AG04450 (cell line): ENCODE data around the gene ZNF445. TPM values are rescaled to one million over a fixed set of nuclear protein-coding genes. Genes with fewer than 3 reads are reported as not detected.
"Not testable (repeated sequence)": the region's sequence is repeated elsewhere in the genome, so short reads cannot be mapped to it uniquely, and the experiment has no call there.

ENCODE experiments used
- CTCF ChIA-PET: fragments of 300-600, 350-600 bp; formaldehyde crosslinking; extraction: SDS; loops from one replicate; lab custom pipeline; 2022; ENCODE audit warnings: antibody characterized with exemption, inconsistent platforms; lab: Charles Lee
- POLR2A ChIA-PET: fragments of 350-600 bp; formaldehyde crosslinking; extraction: SDS; loops from one replicate; lab custom pipeline; 2021; ENCODE audit warnings: antibody characterized with exemption, inconsistent platforms; lab: Yijun Ruan, JAX
- DNase-seq: peaks from one replicate; pipeline ENCODE4 v3.0.0-alpha.2; 2011; ENCODE audit warnings: low read depth, low spot score
- H3K27ac ChIP-seq: one replicate; pipeline ENCODE4 v1.5.1; 2012; ENCODE audit warnings: low read depth, low read length, control low read depth
- H3K27me3 ChIP-seq: one replicate; pipeline ENCODE4 v1.6.0; 2012; ENCODE audit warnings: low read length; ENCODE audit not compliant: control insufficient read depth, insufficient read depth
- H3K4me3 ChIP-seq: 2 replicates; pipeline ENCODE4 v1.5.1; 2011; ENCODE audit warnings: mild to moderate bottlenecking, low read depth, low read length, control low read depth
- H3K9me3 ChIP-seq: 2 replicates; pipeline ENCODE4 v1.5.1; 2012; ENCODE audit warnings: low read length; ENCODE audit not compliant: control insufficient read depth, insufficient read depth
- CTCF ChIP-seq: IDR thresholded peaks from 2 replicates; pipeline ENCODE4 v1.5.1; 2011; ENCODE audit warnings: low read depth, low read length, control low read depth, inconsistent platforms
- polyA plus RNA-seq: library from polyadenylated mRNA; depleted of rRNA; stranded (reverse); fragments of >200 nt; gene quantifications from 2 replicates; pipeline ENCODE4 v1.2.3, GENCODE V29; 2011

The ZNF445 gene
- polyA plus RNA-seq, 1 experiment, result 4.7 TPM

GRCh38 chr3:44464509-44464908 lies 13.0 kb downstream of the ZNF445 start:
- ChIA-PET CTCF (no interaction called here), POLR2A (no interaction called here)
- TF ChIP-seq CTCF, result no peak
- Histone ChIP-seq H3K27me3 (no peaks in the 10 kb centered on the region), H3K4me3 (no peak overlapping the region), H3K27ac (no peak overlapping the region), H3K9me3 (peaks cover 18% of the 10 kb centered on the region)
- DNase-seq, result no peak

GRCh38 chr3:44460050-44460449 lies 17.4 kb downstream of the ZNF445 start:
- H3K9me3 ChIP-seq, result peaks cover 18% of the 10 kb centered on the region
- H3K27me3 ChIP-seq, CTCF ChIA-PET, POLR2A ChIA-PET, DNase-seq, H3K4me3 ChIP-seq, H3K27ac ChIP-seq: not testable (repeated sequence)

GRCh38 chr3:44455318-44455717 lies 22.2 kb downstream of the ZNF445 start:
- peaks cover 3% of the 10 kb centered on the region; the same call in 1 of the 2 replicates for H3K9me3 ChIP-seq
- no peak overlapping the region for H3K4me3 ChIP-seq
- no peak for TF ChIP-seq CTCF
- H3K27me3 ChIP-seq, result no peaks in the 10 kb centered on the region
- CTCF ChIA-PET, result no interaction called here
- DNase-seq, result no peak
- no peak overlapping the region for H3K27ac ChIP-seq
- POLR2A ChIA-PET, result no interaction called here

GRCh38 chr3:44454258-44454657 lies 23.2 kb downstream of the ZNF445 start:
- H3K27me3 ChIP-seq, result no peaks in the 10 kb centered on the region
- no peak for TF ChIP-seq CTCF
- ChIA-PET POLR2A (no interaction called here), CTCF (no interaction called here)
- H3K27ac ChIP-seq, result no peak overlapping the region
- no peak for DNase-seq
- H3K4me3 ChIP-seq, result no peak overlapping the region
- H3K9me3 ChIP-seq, result peaks cover 3% of the 10 kb centered on the region; the same call in 1 of the 2 replicates

- H3K9me3 ChIP-seq, result peaks cover 25% of the 10 kb centered on the region; the same call in 1 of the 2 replicates
- ChIA-PET POLR2A (no interaction called here), CTCF (no interaction called here)
- H3K27ac ChIP-seq, result no peak overlapping the region
- no peak overlapping the region for H3K4me3 ChIP-seq
- no peaks in the 10 kb centered on the region for H3K27me3 ChIP-seq
- TF ChIP-seq CTCF, result no peak
- no peak for DNase-seq
Measured at GRCh38 chr3:44451441-44451840, 26.0 kb downstream of the ZNF445 start.

GRCh38 chr3:44446929-44447328 lies 30.5 kb downstream of the ZNF445 start:
- no peak for TF ChIP-seq CTCF
- H3K4me3 ChIP-seq, result no peak overlapping the region
- H3K27ac ChIP-seq, result no peak overlapping the region
- CTCF ChIA-PET, result no interaction called here
- no peak for DNase-seq
- POLR2A ChIA-PET, result no interaction called here
- H3K9me3 ChIP-seq, result peaks cover 27% of the 10 kb centered on the region; the same call in 1 of the 2 replicates
- no peaks in the 10 kb centered on the region for H3K27me3 ChIP-seq
